ENCODE measurements around the gene BACH2. TPM values are rescaled to one million over a fixed set of nuclear protein-coding genes. Genes with fewer than 3 reads are reported as not detected.
A peak's percentile ranks its signal among the peaks of the same experiment; 100 is the strongest.

Gene BACH2
- total RNA-seq, 2 experiments from 2014 or later, result 157 to 170 TPM

DNA sequence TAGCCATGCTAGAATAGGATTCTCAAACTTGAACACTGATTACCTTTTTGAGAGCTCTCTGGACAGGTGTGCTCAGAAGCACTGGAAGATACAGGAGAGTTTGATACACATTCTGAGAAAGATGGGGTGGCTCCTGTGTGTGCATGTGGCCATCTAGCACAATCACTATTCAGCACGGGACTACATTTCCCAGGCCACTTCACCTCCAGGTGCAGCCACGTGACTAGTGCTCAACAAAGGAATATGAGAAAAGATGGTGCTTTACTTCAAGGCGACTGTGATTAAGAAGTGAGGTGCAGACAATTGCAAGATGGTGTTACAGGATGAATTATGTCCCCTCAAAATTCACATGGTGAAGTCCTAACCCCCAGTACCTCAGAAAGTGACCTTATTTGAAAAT is 103.8 kb downstream of the BACH2 start:
- H3K36me3 Mint-ChIP-seq (ENCODE audit: low read depth), result peaks cover 28% of the 10 kb centered on the region
- no peaks in the 10 kb centered on the region for H3K27me3 ChIP-seq (ENCODE audit: control insufficient read depth in 1 of 2, insufficient read depth in 2 of 2, low read length in 2 of 2)
- H3K4me3 ChIP-seq (ENCODE audit: low read length), result no peak overlapping the region
- H3K4me1 Mint-ChIP-seq (ENCODE audit: low read depth), result peaks cover 92% of the 10 kb centered on the region
- no peak for TF ChIP-seq CTCF (IDR thresholded peaks at IDR 0.05)
- intact Hi-C loops (cut with DNase I, micrococcal nuclease), result loop anchor here in 1 of 2 experiments (5.0 kb wide), 2 partner anchors 36 to 39 kb away; no protein-coding TSS in a partner anchor
- peaks cover 28% of the 10 kb centered on the region for H3K4me1 ChIP-seq (ENCODE audit: insufficient read depth, low read length)
- no peaks in the 10 kb centered on the region for H3K9me3 Mint-ChIP-seq
- peak overlapping the region; percentile 77 for H3K4me3 Mint-ChIP-seq
- DNase-seq (peak in 3 of 14 experiments; percentile 22 to 46 (median 39)), ATAC-seq (ENCODE audit: poor library complexity) (peak; percentile 66)
- no peaks in the 10 kb centered on the region for H3K27me3 Mint-ChIP-seq
- CTCF ChIA-PET, result no interaction called here
- H3K27ac ChIP-seq (ENCODE audit: low read depth in 1 of 2, low read length in 2 of 2), result peak overlapping the region in 1 of 2 donors; percentile 6
- POLR2A ChIA-PET, result interaction anchor here (0.8 kb wide), 1 partner anchor 9 kb away, joined by 3 read pairs; no protein-coding TSS in a partner anchor
- peaks cover 0 to 4% of the 10 kb centered on the region in 2 experiments for H3K9me3 ChIP-seq (ENCODE audit: control insufficient read depth in 1 of 2, insufficient read depth in 1 of 2, low read length in 2 of 2)
- H3K27ac Mint-ChIP-seq, result peak overlapping the region; percentile 99
- H3K36me3 ChIP-seq (ENCODE audit: insufficient read depth, low read length), result peaks cover 1% of the 10 kb centered on the region

DNA sequence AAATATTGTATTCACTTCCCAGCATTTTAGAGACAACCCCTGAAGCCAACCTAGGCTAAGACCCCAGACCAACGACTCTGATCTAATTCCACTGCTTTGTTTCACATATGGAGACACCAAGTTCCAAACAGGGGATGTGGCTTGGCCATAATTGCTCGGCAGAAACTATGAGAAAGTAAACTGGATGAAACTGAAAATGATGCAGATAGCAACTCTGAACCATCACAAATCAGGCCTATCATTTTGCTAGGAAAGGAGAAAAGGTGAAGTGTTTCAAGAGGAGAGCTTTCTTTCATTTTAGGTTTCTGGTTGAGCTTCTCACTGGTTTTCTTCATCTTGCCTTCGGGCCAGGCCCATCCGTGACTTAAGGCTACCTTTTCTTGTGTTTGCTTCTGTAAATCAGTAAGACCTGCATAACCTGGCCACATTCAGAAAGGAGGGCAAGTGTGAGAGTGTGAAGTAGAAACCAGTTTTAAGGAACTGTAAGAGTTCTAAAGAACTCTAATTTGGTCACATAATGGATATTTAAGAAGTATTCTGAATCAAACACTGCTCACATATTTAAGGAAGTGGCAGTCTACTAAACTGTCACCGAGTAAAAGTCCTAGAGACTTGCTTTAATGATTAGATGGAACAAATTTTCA is 105.8 kb downstream of the BACH2 start:
- peaks cover 97% of the 10 kb centered on the region for H3K4me1 Mint-ChIP-seq (ENCODE audit: low read depth)
- H3K27me3 Mint-ChIP-seq, result no peaks in the 10 kb centered on the region
- CTCF ChIA-PET, result no interaction called here
- Histone ChIP-seq H3K4me3 (ENCODE audit: low read length) (no peak overlapping the region), H3K27ac (ENCODE audit: low read depth in 1 of 2, low read length in 2 of 2) (peak overlapping the region in 1 of 2 donors; percentile 25), H3K27me3 (ENCODE audit: control insufficient read depth in 1 of 2, insufficient read depth in 2 of 2, low read length in 2 of 2) (no peaks in the 10 kb centered on the region), H3K4me1 (ENCODE audit: insufficient read depth, low read length) (peaks cover 43% of the 10 kb centered on the region), H3K9me3 (ENCODE audit: control insufficient read depth in 1 of 2, insufficient read depth in 1 of 2, low read length in 2 of 2) (no peaks in the 10 kb centered on the region), H3K36me3 (ENCODE audit: insufficient read depth, low read length) (no peaks in the 10 kb centered on the region)
- intact Hi-C loops (cut with DNase I, micrococcal nuclease), result loop anchor here in 1 of 2 experiments (5.0 kb wide), 2 partner anchors 34 to 41 kb away; no protein-coding TSS in a partner anchor
- TF ChIP-seq CTCF (IDR thresholded peaks at IDR 0.05), result no peak
- ATAC-seq (ENCODE audit: poor library complexity) (no peak), DNase-seq (peak in 2 of 14 experiments; percentile 30 to 32)
- peak overlapping the region; percentile 50 for H3K4me3 Mint-ChIP-seq
- peak overlapping the region; percentile 99 for H3K27ac Mint-ChIP-seq
- POLR2A ChIA-PET, result interaction anchor here (0.6 to 1.6 kb wide), 7 partner anchors 11 to 203 kb away, joined by 3 to 5 read pairs (median 4); no protein-coding TSS in a partner anchor
- peaks cover 22% of the 10 kb centered on the region for H3K36me3 Mint-ChIP-seq (ENCODE audit: low read depth)
- H3K9me3 Mint-ChIP-seq, result no peaks in the 10 kb centered on the region

GRCh38 chr6:90190131-90190530 is 106.5 kb downstream of the BACH2 start:
- Mint-ChIP-seq H3K27me3 (no peaks in the 10 kb centered on the region), H3K27ac (peak overlapping the region; percentile 99), H3K36me3 (ENCODE audit: low read depth) (peaks cover 18% of the 10 kb centered on the region), H3K4me3 (peak overlapping the region; percentile 27), H3K9me3 (no peaks in the 10 kb centered on the region), H3K4me1 (ENCODE audit: low read depth) (peaks cover 93% of the 10 kb centered on the region)
- Histone ChIP-seq H3K36me3 (ENCODE audit: insufficient read depth, low read length) (no peaks in the 10 kb centered on the region), H3K9me3 (ENCODE audit: control insufficient read depth in 1 of 2, insufficient read depth in 1 of 2, low read length in 2 of 2) (no peaks in the 10 kb centered on the region), H3K4me3 (ENCODE audit: low read length) (no peak overlapping the region), H3K27me3 (ENCODE audit: control insufficient read depth in 1 of 2, insufficient read depth in 2 of 2, low read length in 2 of 2) (no peaks in the 10 kb centered on the region), H3K27ac (ENCODE audit: low read depth in 1 of 2, low read length in 2 of 2) (peak overlapping the region in 1 of 2 donors; percentile 25), H3K4me1 (ENCODE audit: insufficient read depth, low read length) (peaks cover 40% of the 10 kb centered on the region)
- no peak for DNase-seq
- intact Hi-C loops (cut with DNase I, micrococcal nuclease), result loop anchor here in 1 of 2 experiments (5.0 kb wide), 2 partner anchors 33 to 42 kb away; no protein-coding TSS in a partner anchor
- no peak for TF ChIP-seq CTCF (IDR thresholded peaks at IDR 0.05)
- POLR2A ChIA-PET, result interaction anchor here (0.8 to 1.6 kb wide), 6 partner anchors 12 to 106 kb away, joined by 3 to 5 read pairs (median 4); no protein-coding TSS in a partner anchor
- no peak for ATAC-seq (ENCODE audit: poor library complexity)
- CTCF ChIA-PET, result no interaction called here
